Ishikawa (cell line): ENCODE measurements around the gene SH2B3.

ENCODE experiments used
- EGR1 ChIP-seq: IDR thresholded peaks from 2 replicates; pipeline ENCODE4 v1.6.1; 2012
- TCF12 ChIP-seq: IDR thresholded peaks from 2 replicates; pipeline ENCODE4 v1.6.1; 2012; ENCODE audit warnings: low read depth

DNA sequence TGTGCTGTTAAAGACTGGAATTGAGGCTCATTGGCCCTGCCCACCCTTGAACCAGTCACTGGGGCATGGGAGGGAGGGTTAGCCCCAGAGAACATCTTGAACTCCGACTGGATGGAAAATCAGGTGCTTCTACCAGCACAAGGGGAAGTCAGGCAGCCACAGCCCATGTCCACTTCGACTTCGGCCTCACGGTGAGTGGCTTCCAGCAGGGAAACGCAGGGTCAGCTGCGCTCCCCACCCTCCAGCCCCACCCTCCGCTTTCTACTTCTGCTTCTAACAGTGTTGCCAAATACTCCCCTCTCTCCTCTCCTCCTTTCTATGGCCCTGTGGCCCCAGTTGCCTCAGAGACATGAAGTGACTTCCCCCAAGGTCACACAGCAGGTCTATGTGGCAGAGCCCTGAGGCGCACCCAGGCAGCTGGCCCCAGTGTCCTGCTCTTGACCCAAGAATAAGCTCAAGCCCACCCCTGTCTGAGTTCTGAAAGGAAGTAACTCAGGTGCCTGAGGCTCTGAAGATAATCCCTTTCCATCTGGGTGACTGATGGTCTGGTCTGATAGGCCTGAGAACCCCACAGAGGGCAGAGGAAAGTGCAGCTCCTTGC is 11.9 kb upstream of the SH2B3 start:
- TF ChIP-seq TCF12 (no peak), EGR1 (no peak)
